GM12878 (cell line): Measurements from ENCODE around the gene PPIL6.

Experiments used
- CBX3 ChIP-seq: fragments of 200-600 bp; sonication (generic); IDR thresholded peaks from 2 replicates; pipeline ENCODE4 v1.6.1; 2016; ENCODE audit warnings: low read depth, borderline replicate concordance
- EGR1 ChIP-seq, 2 experiments: IDR thresholded peaks; 1 replicate in 1 of 2; 2 replicates in 1 of 2; pipeline ENCODE4 v1.6.1; 2011 to 2012; ENCODE audit warnings: low read depth in 2 of 2, low read length in 2 of 2, borderline replicate concordance in 1 of 2, mild to moderate bottlenecking in 1 of 2, moderate library complexity in 1 of 2
- GABPA ChIP-seq: IDR thresholded peaks from 2 replicates; pipeline ENCODE4 v1.6.1; 2014; ENCODE audit warnings: antibody characterized with exemption, low read depth, mild to moderate bottlenecking, inconsistent platforms
- POLR2A ChIP-seq: IDR thresholded peaks from 2 replicates; pipeline ENCODE4 v1.6.1; 2011; ENCODE audit warnings: low read depth, mild to moderate bottlenecking, low read length
- SMC3 ChIP-seq: IDR thresholded peaks from 2 replicates; pipeline ENCODE4 v1.6.1; 2011; ENCODE audit warnings: low read length, improper control_type of control experiment, borderline replicate concordance
- TAF1 ChIP-seq: IDR thresholded peaks from 2 replicates; pipeline ENCODE4 v1.6.1; 2011; ENCODE audit warnings: mild to moderate bottlenecking, low read depth, low read length, borderline replicate concordance
- ZZZ3 ChIP-seq: IDR thresholded peaks from 2 replicates; pipeline ENCODE4 v1.6.1; 2011; ENCODE audit warnings: low read depth; ENCODE audit not compliant: control insufficient read depth, insufficient read length
- TF ChIP-seq, protein P1 (sequence below), 3 experiments: IDR thresholded peaks in 2 of 3; conservative IDR thresholded peaks in 1 of 3; 2 replicates each; pipeline ENCODE4 v1.5.1; 2011; ENCODE audit warnings: low read depth in 3 of 3, low read length in 3 of 3, mild to moderate bottlenecking in 3 of 3, control low read depth in 2 of 3, moderate library complexity in 2 of 3, inconsistent platforms in 1 of 3, mixed read lengths in 1 of 3; ENCODE audit not compliant: control insufficient read depth in 2 of 3, insufficient read depth in 1 of 3; ENCODE audit errors: extremely low read depth in 1 of 3
- TF ChIP-seq, protein P2 (sequence below): IDR thresholded peaks from 2 replicates; pipeline ENCODE4 v1.6.1; 2011; ENCODE audit warnings: mild to moderate bottlenecking, low read depth, low read length, moderate library complexity; ENCODE audit not compliant: insufficient replicate concordance
- TF ChIP-seq, protein P3 (sequence below): IDR thresholded peaks from 2 replicates; pipeline ENCODE4 v1.6.1; 2011; ENCODE audit warnings: borderline replicate concordance, low read depth, mild to moderate bottlenecking, moderate library complexity, low read length; ENCODE audit not compliant: insufficient read depth, poor library complexity, severe bottlenecking
- TF ChIP-seq, protein P4 (sequence below): fragments of 150-350 bp; IDR thresholded peaks from 2 replicates; pipeline ENCODE4 v1.6.1; 2016; ENCODE audit warnings: low read depth, low read length

DNA sequence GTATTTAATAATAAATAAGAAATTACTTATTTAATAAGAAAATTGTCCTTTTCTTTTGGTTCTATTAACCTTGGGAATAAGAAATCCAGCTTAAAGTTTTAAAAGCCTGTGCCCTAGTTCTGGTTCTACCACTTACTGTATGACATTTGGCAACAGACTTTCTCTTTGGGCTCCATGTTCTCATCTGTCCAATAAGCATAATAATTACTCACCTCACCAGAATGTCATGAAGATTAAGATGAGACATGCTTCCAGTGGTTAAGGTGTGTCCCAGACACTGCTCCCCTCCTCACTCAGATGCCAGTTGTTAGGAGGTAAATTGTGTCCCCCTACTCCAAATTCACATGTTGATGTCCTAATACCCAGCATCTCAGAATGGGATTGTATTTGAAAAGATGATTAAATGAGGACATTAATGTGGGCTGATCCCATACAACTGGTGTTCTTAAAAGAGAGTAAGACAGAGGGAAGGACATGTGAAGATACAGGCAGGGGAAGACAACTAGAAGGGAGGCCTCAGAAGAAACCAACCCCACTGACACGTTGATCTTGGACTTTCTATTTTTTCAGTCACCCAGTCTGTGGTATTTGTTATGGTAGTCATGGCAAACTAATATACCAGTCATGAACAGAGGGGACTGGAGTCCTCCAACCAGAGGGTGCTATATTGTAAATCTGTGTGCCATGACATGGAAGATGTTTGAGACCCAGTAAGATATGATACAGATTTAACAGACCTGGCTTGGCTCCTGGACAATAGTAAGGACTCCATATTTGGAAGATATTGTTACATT, 21.5 kb upstream of the PPIL6 start:
- no peak for TF ChIP-seq TAF1
- TF ChIP-seq SMC3: no peak
- TF ChIP-seq, protein P1, sequence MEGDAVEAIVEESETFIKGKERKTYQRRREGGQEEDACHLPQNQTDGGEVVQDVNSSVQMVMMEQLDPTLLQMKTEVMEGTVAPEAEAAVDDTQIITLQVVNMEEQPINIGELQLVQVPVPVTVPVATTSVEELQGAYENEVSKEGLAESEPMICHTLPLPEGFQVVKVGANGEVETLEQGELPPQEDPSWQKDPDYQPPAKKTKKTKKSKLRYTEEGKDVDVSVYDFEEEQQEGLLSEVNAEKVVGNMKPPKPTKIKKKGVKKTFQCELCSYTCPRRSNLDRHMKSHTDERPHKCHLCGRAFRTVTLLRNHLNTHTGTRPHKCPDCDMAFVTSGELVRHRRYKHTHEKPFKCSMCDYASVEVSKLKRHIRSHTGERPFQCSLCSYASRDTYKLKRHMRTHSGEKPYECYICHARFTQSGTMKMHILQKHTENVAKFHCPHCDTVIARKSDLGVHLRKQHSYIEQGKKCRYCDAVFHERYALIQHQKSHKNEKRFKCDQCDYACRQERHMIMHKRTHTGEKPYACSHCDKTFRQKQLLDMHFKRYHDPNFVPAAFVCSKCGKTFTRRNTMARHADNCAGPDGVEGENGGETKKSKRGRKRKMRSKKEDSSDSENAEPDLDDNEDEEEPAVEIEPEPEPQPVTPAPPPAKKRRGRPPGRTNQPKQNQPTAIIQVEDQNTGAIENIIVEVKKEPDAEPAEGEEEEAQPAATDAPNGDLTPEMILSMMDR (IDR thresholded peaks at IDR 0.05 in 2 of 3, conservative IDR thresholded peaks at IDR 0.05 in 1 of 3; ENCODE audit: control insufficient read depth in 2 of 3, extremely low read depth in 1 of 3, insufficient read depth in 1 of 3, low read depth in 3 of 3, low read length in 3 of 3): no peak
- no peak for TF ChIP-seq POLR2A
- TF ChIP-seq EGR1 (IDR thresholded peaks at IDR 0.05; ENCODE audit: borderline replicate concordance in 1 of 2, low read depth in 2 of 2, low read length in 2 of 2): no peak
- no peak for TF ChIP-seq CBX3
- TF ChIP-seq, protein P2, sequence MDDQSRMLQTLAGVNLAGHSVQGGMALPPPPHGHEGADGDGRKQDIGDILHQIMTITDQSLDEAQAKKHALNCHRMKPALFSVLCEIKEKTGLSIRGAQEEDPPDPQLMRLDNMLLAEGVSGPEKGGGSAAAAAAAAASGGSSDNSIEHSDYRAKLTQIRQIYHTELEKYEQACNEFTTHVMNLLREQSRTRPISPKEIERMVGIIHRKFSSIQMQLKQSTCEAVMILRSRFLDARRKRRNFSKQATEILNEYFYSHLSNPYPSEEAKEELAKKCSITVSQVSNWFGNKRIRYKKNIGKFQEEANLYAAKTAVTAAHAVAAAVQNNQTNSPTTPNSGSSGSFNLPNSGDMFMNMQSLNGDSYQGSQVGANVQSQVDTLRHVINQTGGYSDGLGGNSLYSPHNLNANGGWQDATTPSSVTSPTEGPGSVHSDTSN: no peak
- no peak for TF ChIP-seq GABPA
- TF ChIP-seq, protein P3, sequence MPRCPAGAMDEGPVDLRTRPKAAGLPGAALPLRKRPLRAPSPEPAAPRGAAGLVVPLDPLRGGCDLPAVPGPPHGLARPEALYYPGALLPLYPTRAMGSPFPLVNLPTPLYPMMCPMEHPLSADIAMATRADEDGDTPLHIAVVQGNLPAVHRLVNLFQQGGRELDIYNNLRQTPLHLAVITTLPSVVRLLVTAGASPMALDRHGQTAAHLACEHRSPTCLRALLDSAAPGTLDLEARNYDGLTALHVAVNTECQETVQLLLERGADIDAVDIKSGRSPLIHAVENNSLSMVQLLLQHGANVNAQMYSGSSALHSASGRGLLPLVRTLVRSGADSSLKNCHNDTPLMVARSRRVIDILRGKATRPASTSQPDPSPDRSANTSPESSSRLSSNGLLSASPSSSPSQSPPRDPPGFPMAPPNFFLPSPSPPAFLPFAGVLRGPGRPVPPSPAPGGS: no peak
- TF ChIP-seq ZZZ3: no peak
- TF ChIP-seq, protein P4, sequence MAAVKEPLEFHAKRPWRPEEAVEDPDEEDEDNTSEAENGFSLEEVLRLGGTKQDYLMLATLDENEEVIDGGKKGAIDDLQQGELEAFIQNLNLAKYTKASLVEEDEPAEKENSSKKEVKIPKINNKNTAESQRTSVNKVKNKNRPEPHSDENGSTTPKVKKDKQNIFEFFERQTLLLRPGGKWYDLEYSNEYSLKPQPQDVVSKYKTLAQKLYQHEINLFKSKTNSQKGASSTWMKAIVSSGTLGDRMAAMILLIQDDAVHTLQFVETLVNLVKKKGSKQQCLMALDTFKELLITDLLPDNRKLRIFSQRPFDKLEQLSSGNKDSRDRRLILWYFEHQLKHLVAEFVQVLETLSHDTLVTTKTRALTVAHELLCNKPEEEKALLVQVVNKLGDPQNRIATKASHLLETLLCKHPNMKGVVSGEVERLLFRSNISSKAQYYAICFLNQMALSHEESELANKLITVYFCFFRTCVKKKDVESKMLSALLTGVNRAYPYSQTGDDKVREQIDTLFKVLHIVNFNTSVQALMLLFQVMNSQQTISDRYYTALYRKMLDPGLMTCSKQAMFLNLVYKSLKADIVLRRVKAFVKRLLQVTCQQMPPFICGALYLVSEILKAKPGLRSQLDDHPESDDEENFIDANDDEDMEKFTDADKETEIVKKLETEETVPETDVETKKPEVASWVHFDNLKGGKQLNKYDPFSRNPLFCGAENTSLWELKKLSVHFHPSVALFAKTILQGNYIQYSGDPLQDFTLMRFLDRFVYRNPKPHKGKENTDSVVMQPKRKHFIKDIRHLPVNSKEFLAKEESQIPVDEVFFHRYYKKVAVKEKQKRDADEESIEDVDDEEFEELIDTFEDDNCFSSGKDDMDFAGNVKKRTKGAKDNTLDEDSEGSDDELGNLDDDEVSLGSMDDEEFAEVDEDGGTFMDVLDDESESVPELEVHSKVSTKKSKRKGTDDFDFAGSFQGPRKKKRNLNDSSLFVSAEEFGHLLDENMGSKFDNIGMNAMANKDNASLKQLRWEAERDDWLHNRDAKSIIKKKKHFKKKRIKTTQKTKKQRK: no peak
